Measurements from ENCODE around the gene ACSM3.

ACSM3 gene

GRCh38 chr16:20767577-20767976, 3.8 kb downstream of the ACSM3 start:
- no peak overlapping the region for H3K4me3 Mint-ChIP-seq
- H3K36me3 Mint-ChIP-seq (ENCODE audit: low read depth) = no peaks in the 10 kb centered on the region
- H3K27ac Mint-ChIP-seq = no peak overlapping the region
- intact Hi-C loops (cut with micrococcal nuclease) = no loop called here
- H3K9me3 Mint-ChIP-seq = no peaks in the 10 kb centered on the region
- peaks cover 23% of the 10 kb centered on the region for H3K4me1 Mint-ChIP-seq (ENCODE audit: low read depth)
- H3K27me3 Mint-ChIP-seq = no peaks in the 10 kb centered on the region

DNA sequence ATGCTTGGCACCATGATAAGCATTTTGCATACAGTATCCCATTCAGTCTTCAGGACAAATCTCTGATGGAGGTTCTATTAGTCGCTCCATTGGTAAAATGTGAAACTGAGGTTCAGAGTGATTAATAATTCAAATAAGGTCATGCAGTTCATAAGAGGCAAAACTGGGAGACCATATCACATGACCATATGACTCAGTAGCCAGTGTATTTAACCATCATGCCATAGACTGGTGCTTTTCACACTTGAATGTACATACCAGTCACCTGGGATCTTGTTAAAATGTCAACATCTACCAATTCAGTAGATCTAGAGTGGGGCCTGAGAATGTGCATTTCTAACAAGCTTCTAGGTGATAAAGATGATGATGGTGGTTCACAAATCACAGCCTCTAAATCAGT, 4.3 kb downstream of the ACSM3 start:
- H3K9me3 Mint-ChIP-seq = no peaks in the 10 kb centered on the region
- no peaks in the 10 kb centered on the region for H3K27me3 Mint-ChIP-seq
- no peaks in the 10 kb centered on the region for H3K36me3 Mint-ChIP-seq (ENCODE audit: low read depth)
- no peak overlapping the region for H3K4me3 Mint-ChIP-seq
- peaks cover 20% of the 10 kb centered on the region for H3K4me1 Mint-ChIP-seq (ENCODE audit: low read depth)
- intact Hi-C loops (cut with micrococcal nuclease) = no loop called here
- no peak overlapping the region for H3K27ac Mint-ChIP-seq

DNA sequence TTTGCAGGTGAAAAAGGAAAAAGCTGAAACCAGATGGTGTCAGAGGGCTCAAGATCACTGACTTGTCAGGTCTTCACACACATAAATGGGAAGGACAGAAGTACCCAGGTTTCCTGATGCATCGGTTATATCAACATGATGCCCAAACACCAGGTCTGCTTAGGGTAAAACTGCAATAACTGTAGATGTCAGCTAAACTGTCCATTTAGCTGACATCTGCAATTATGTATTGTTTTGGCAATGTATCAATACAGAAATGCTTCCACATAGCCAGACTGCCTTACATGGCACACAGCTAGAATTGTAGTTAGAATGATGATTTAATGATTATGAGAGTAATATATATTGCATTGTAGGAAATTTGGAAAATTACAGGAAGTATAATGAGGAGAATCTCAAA, 5.0 kb downstream of the ACSM3 start:
- H3K4me1 Mint-ChIP-seq (ENCODE audit: low read depth) = peaks cover 13% of the 10 kb centered on the region
- H3K27me3 Mint-ChIP-seq = no peaks in the 10 kb centered on the region
- intact Hi-C loops (cut with micrococcal nuclease) = no loop called here
- H3K36me3 Mint-ChIP-seq (ENCODE audit: low read depth) = no peaks in the 10 kb centered on the region
- H3K9me3 Mint-ChIP-seq = no peaks in the 10 kb centered on the region
- no peak overlapping the region for H3K4me3 Mint-ChIP-seq
- H3K27ac Mint-ChIP-seq = no peak overlapping the region

DNA sequence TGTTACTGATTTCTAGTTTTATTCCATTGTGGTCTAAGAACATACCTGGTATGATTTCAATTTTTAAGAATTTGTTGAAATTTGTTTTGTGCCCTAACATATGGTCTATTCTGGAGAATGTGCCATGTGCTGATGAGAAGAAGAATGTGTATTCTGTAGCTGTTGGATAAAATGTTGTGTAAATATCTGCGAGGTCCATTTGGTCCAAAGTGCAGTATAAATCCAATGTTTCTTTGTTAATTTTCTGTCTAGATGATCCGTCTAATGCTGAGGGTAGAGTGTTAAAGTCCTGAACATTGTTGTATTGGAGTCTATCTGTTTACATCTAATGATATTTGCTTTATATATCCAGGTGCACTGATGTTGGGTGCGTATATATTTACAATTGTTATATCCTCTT, 9.9 kb downstream of the ACSM3 start:
- H3K9me3 Mint-ChIP-seq = no peaks in the 10 kb centered on the region
- no peaks in the 10 kb centered on the region for H3K27me3 Mint-ChIP-seq
- no peak overlapping the region for H3K4me3 Mint-ChIP-seq
- intact Hi-C loops (cut with micrococcal nuclease) = no loop called here
- no peak overlapping the region for H3K27ac Mint-ChIP-seq
- no peaks in the 10 kb centered on the region for H3K36me3 Mint-ChIP-seq (ENCODE audit: low read depth)
- peaks cover 5% of the 10 kb centered on the region for H3K4me1 Mint-ChIP-seq (ENCODE audit: low read depth)

GRCh38 chr16:20774703-20775362, 11.0 kb downstream of the ACSM3 start:
- Mint-ChIP-seq H3K9me3 (no peaks in the 10 kb centered on the region), H3K36me3 (ENCODE audit: low read depth) (no peaks in the 10 kb centered on the region), H3K4me1 (ENCODE audit: low read depth) (peaks cover 5% of the 10 kb centered on the region), H3K27me3 (no peaks in the 10 kb centered on the region), H3K4me3 (no peak overlapping the region), H3K27ac (no peak overlapping the region)
- intact Hi-C loops (cut with micrococcal nuclease) = no loop called here

DNA sequence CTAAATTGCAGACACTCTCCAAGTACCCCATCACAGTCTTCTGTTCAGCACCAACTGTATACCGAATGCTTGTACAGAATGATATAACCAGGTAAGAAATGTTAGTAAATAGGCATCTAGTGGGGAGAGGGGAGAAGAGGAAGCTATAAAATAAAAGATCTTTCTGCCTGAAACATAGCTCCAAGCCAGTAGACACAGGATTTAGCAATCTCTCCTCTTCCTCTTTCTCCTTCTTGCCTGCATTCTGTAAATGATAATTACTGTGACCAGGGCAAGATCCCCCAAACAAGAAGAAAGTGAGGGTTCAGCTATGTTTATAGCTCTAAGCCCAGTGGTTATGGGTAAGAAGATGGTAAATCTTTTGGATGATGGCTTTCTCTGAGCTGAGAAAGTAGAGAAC, 17.9 kb downstream of the ACSM3 start:
- intact Hi-C loops (cut with micrococcal nuclease) = no loop called here
- H3K4me3 Mint-ChIP-seq = no peak overlapping the region
- H3K9me3 Mint-ChIP-seq = no peaks in the 10 kb centered on the region
- peaks cover 12% of the 10 kb centered on the region for H3K4me1 Mint-ChIP-seq (ENCODE audit: low read depth)
- no peaks in the 10 kb centered on the region for H3K27me3 Mint-ChIP-seq
- no peaks in the 10 kb centered on the region for H3K36me3 Mint-ChIP-seq (ENCODE audit: low read depth)
- no peak overlapping the region for H3K27ac Mint-ChIP-seq

- Mint-ChIP-seq H3K4me3 (no peak overlapping the region), H3K4me1 (ENCODE audit: low read depth) (peaks cover 12% of the 10 kb centered on the region), H3K27me3 (no peaks in the 10 kb centered on the region), H3K27ac (no peak overlapping the region), H3K9me3 (no peaks in the 10 kb centered on the region), H3K36me3 (ENCODE audit: low read depth) (no peaks in the 10 kb centered on the region)
- intact Hi-C loops (cut with micrococcal nuclease) = no loop called here
Observed at GRCh38 chr16:20782470-20782869, 18.7 kb downstream of the ACSM3 start.

DNA sequence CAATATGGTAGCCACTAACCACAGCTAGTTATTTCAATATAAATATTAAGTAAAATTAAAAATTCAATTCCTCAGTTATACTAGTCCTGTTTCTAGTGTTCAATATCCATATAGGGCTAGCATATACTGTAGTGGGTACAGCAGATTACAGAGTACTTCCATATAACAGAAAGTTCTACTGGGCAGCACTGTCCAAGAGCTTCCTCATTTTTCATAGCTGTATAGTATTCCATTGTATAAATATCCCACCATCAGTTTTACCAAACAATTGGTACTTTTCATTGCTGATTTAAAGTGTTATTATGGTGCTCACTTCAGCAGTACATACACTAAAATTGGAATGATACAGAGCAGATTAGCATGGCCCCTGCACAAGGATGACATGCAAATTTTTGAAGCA, 20.4 kb downstream of the ACSM3 start:
- Mint-ChIP-seq H3K4me1 (ENCODE audit: low read depth) (peaks cover 12% of the 10 kb centered on the region), H3K27me3 (no peaks in the 10 kb centered on the region), H3K9me3 (no peaks in the 10 kb centered on the region), H3K4me3 (no peak overlapping the region), H3K36me3 (ENCODE audit: low read depth) (no peaks in the 10 kb centered on the region), H3K27ac (no peak overlapping the region)
- intact Hi-C loops (cut with micrococcal nuclease) = no loop called here

GRCh38 chr16:20789130-20789529, 25.3 kb downstream of the ACSM3 start:
- H3K4me3 Mint-ChIP-seq = no peak overlapping the region
- no peak overlapping the region for H3K27ac Mint-ChIP-seq
- H3K9me3 Mint-ChIP-seq = no peaks in the 10 kb centered on the region
- no peaks in the 10 kb centered on the region for H3K27me3 Mint-ChIP-seq
- H3K36me3 Mint-ChIP-seq (ENCODE audit: low read depth) = no peaks in the 10 kb centered on the region
- H3K4me1 Mint-ChIP-seq (ENCODE audit: low read depth) = no peaks in the 10 kb centered on the region
- intact Hi-C loops (cut with micrococcal nuclease) = no loop called here

- intact Hi-C loops (cut with micrococcal nuclease) = no loop called here
- Mint-ChIP-seq H3K9me3 (no peaks in the 10 kb centered on the region), H3K4me1 (ENCODE audit: low read depth) (no peaks in the 10 kb centered on the region), H3K36me3 (ENCODE audit: low read depth) (peaks cover 18% of the 10 kb centered on the region), H3K27me3 (no peaks in the 10 kb centered on the region), H3K27ac (no peak overlapping the region), H3K4me3 (no peak overlapping the region)
Observed at GRCh38 chr16:20791923-20792612, 28.3 kb downstream of the ACSM3 start.

GRCh38 chr16:20798364-20798763, 34.5 kb downstream of the ACSM3 start:
- Mint-ChIP-seq H3K4me3 (no peak overlapping the region), H3K27me3 (no peaks in the 10 kb centered on the region), H3K27ac (no peak overlapping the region), H3K4me1 (ENCODE audit: low read depth) (no peaks in the 10 kb centered on the region), H3K36me3 (ENCODE audit: low read depth) (peaks cover 49% of the 10 kb centered on the region), H3K9me3 (no peaks in the 10 kb centered on the region)
- intact Hi-C loops (cut with micrococcal nuclease) = no loop called here

GRCh38 chr16:20799599-20799998, 35.8 kb downstream of the ACSM3 start:
- H3K4me3 Mint-ChIP-seq = no peak overlapping the region
- H3K36me3 Mint-ChIP-seq (ENCODE audit: low read depth) = peaks cover 52% of the 10 kb centered on the region
- H3K9me3 Mint-ChIP-seq = no peaks in the 10 kb centered on the region
- no peak overlapping the region for H3K27ac Mint-ChIP-seq
- H3K4me1 Mint-ChIP-seq (ENCODE audit: low read depth) = no peaks in the 10 kb centered on the region
- H3K27me3 Mint-ChIP-seq = no peaks in the 10 kb centered on the region
- intact Hi-C loops (cut with micrococcal nuclease) = loop anchor here (1.0 kb wide), 1 partner anchor 284 kb away; no protein-coding TSS in a partner anchor

GRCh38 chr16:20801278-20801677, 37.5 kb downstream of the ACSM3 start:
- Mint-ChIP-seq H3K27ac (no peak overlapping the region), H3K36me3 (ENCODE audit: low read depth) (peaks cover 46% of the 10 kb centered on the region), H3K9me3 (no peaks in the 10 kb centered on the region), H3K4me1 (ENCODE audit: low read depth) (peaks cover 10% of the 10 kb centered on the region), H3K27me3 (no peaks in the 10 kb centered on the region), H3K4me3 (no peak overlapping the region)
- intact Hi-C loops (cut with micrococcal nuclease) = no loop called here

- H3K4me3 Mint-ChIP-seq = no peak overlapping the region
- peaks cover 39% of the 10 kb centered on the region for H3K36me3 Mint-ChIP-seq (ENCODE audit: low read depth)
- no peaks in the 10 kb centered on the region for H3K27me3 Mint-ChIP-seq
- peaks cover 27% of the 10 kb centered on the region for H3K4me1 Mint-ChIP-seq (ENCODE audit: low read depth)
- intact Hi-C loops (cut with micrococcal nuclease) = no loop called here
- no peak overlapping the region for H3K27ac Mint-ChIP-seq
- no peaks in the 10 kb centered on the region for H3K9me3 Mint-ChIP-seq
Observed at GRCh38 chr16:20803192-20803560, 39.4 kb downstream of the ACSM3 start.

Data from dendritic cell treated with granulocyte-macrophage colony-stimulating factor and Interleukin-4, amounts not matched to agents 40 ng/mL and 50 ng/mL, for 4 days (primary cell).